ENCODE data around the gene CROT. TPM values are rescaled to one million over a fixed set of nuclear protein-coding genes. Genes with fewer than 3 reads are reported as not detected.

Gene CROT
- total RNA-seq, 1 donor from 2014 or later: 11.1 TPM

DNA sequence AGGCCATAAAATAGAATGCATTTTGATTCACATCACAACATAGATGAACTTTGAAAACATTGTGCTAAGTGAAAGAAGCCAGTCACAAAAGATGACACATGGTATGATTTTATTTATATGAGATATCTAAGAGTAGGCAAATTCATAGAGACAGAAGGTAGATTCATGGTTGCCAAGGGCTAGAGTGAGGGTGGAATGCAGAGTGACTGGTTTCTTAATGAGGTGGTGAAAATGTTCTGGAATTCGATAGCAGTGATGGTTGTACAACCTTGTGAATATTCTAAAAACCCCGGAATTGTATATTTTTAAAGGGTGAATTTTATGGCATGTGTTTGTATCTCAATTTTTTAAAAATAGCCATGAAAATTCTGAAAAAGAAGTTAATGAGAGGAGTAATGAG is 87.1 kb downstream of the CROT start:
- Mint-ChIP-seq H3K27ac (ENCODE audit: unreplicated experiment) (no peak overlapping the region), H3K9me3 (ENCODE audit: unreplicated experiment) (no peaks in the 10 kb centered on the region), H3K4me3 (ENCODE audit: unreplicated experiment) (no peak overlapping the region), H3K27me3 (ENCODE audit: unreplicated experiment) (no peaks in the 10 kb centered on the region), H3K4me1 (ENCODE audit: unreplicated experiment) (no peaks in the 10 kb centered on the region), H3K36me3 (ENCODE audit: low read depth, unreplicated experiment) (no peaks in the 10 kb centered on the region)
- TF ChIP-seq, protein P1, sequence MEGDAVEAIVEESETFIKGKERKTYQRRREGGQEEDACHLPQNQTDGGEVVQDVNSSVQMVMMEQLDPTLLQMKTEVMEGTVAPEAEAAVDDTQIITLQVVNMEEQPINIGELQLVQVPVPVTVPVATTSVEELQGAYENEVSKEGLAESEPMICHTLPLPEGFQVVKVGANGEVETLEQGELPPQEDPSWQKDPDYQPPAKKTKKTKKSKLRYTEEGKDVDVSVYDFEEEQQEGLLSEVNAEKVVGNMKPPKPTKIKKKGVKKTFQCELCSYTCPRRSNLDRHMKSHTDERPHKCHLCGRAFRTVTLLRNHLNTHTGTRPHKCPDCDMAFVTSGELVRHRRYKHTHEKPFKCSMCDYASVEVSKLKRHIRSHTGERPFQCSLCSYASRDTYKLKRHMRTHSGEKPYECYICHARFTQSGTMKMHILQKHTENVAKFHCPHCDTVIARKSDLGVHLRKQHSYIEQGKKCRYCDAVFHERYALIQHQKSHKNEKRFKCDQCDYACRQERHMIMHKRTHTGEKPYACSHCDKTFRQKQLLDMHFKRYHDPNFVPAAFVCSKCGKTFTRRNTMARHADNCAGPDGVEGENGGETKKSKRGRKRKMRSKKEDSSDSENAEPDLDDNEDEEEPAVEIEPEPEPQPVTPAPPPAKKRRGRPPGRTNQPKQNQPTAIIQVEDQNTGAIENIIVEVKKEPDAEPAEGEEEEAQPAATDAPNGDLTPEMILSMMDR (IDR thresholded peaks at IDR 0.05; ENCODE audit: unreplicated experiment): no peak
- no peak for DNase-seq (ENCODE audit: low spot score)

DNA sequence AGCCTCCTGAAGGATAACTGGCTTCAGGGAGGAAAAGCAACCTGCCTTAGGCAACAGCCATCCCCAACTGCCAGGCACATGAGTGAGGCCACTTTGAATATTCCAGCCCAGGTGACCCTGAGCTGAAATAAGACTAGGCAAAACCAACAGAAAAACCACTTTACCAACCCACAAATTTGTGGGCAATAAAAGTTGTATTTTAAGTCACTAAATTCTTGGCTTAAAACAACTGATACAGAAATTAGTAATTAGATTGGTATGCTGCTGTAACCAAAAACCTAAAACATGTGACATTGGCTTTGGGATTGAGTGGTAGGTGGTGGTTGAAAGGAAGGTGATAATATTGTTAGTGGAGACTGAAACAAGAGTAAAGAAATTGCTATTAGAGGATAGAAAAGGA is 90.1 kb downstream of the CROT start:
- Mint-ChIP-seq H3K9me3 (ENCODE audit: unreplicated experiment) (no peaks in the 10 kb centered on the region), H3K4me1 (ENCODE audit: unreplicated experiment) (no peaks in the 10 kb centered on the region), H3K27me3 (ENCODE audit: unreplicated experiment) (no peaks in the 10 kb centered on the region), H3K4me3 (ENCODE audit: unreplicated experiment) (no peak overlapping the region), H3K36me3 (ENCODE audit: low read depth, unreplicated experiment) (no peaks in the 10 kb centered on the region), H3K27ac (ENCODE audit: unreplicated experiment) (no peak overlapping the region)
- TF ChIP-seq, protein P1 (IDR thresholded peaks at IDR 0.05; ENCODE audit: unreplicated experiment): no peak
- DNase-seq (ENCODE audit: low spot score): no peak

DNA sequence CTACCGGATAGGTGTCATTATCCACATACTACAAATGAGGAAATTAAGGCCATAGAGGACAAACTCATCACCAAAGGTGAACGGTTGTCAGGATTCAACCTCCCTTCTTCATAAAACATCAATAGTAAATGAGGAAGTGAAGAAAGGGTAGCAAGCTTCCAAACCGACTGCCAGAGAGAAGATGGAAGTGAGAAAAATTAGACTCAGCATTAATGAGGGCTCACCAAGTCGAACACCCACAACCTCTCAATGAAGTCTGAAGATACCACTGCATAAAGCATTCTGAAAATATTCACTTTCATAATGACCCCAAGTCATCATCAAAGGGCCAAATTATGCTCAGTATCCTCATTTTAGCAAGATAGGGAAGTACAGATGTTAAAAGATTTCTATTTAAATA is 100.4 kb downstream of the CROT start:
- H3K9me3 Mint-ChIP-seq (ENCODE audit: unreplicated experiment): no peaks in the 10 kb centered on the region
- H3K4me1 Mint-ChIP-seq (ENCODE audit: unreplicated experiment): peaks cover 4% of the 10 kb centered on the region
- no peak overlapping the region for H3K27ac Mint-ChIP-seq (ENCODE audit: unreplicated experiment)
- no peaks in the 10 kb centered on the region for H3K36me3 Mint-ChIP-seq (ENCODE audit: low read depth, unreplicated experiment)
- TF ChIP-seq, protein P1 (IDR thresholded peaks at IDR 0.05; ENCODE audit: unreplicated experiment): no peak
- H3K27me3 Mint-ChIP-seq (ENCODE audit: unreplicated experiment): no peaks in the 10 kb centered on the region
- H3K4me3 Mint-ChIP-seq (ENCODE audit: unreplicated experiment): no peak overlapping the region
- DNase-seq (ENCODE audit: low spot score): no peak

DNA sequence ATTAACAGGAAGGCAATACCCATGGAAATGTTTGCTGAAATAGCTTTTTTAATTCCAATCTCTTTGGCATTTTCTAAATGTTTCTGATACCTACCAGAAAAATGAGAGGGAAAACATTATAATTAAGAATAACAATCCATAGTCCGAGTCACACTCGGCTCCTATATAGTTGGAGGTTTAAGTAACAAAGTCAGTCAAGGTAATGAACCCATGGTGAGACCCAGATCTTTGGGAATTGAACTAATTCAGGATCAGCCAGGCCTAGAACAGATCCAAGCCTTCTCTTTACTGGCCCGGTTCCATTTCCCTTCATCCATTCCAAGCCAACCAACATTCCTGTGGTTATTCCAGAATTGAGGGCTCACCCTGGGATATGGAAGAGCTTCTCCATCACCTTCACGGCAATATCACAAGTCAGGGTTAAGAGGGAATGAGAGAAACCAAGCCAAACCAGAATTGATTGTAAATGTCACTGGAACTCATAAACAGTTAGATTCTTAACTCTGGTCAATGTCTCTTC is 101.7 kb downstream of the CROT start:
- Mint-ChIP-seq H3K27ac (ENCODE audit: unreplicated experiment) (no peak overlapping the region), H3K4me3 (ENCODE audit: unreplicated experiment) (no peak overlapping the region), H3K4me1 (ENCODE audit: unreplicated experiment) (peaks cover 4% of the 10 kb centered on the region), H3K36me3 (ENCODE audit: low read depth, unreplicated experiment) (no peaks in the 10 kb centered on the region), H3K9me3 (ENCODE audit: unreplicated experiment) (no peaks in the 10 kb centered on the region), H3K27me3 (ENCODE audit: unreplicated experiment) (no peaks in the 10 kb centered on the region)
- DNase-seq (ENCODE audit: low spot score): no peak
- TF ChIP-seq, protein P1 (IDR thresholded peaks at IDR 0.05; ENCODE audit: unreplicated experiment): no peak

DNA sequence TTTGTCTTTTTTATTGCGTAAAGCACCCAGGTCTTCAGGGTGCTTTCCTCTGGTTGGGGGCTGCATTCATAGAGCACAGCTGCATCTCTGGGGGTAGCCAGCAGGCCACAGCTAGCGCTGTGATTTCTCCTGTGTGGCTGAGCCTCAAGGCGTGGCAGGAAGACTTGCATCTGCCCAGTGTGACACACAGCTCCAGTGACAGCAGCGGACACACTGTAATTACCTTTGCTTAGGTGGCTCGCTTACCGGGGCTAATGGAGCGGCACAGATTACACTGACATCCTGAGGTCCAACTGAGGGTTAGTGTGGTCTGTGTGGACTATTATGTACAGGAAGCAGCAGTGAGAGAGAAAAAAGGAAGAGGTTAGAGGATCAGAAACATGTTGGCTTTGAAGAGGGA is 102.9 kb downstream of the CROT start:
- H3K36me3 Mint-ChIP-seq (ENCODE audit: low read depth, unreplicated experiment): no peaks in the 10 kb centered on the region
- no peaks in the 10 kb centered on the region for H3K27me3 Mint-ChIP-seq (ENCODE audit: unreplicated experiment)
- no peak for DNase-seq (ENCODE audit: low spot score)
- H3K4me1 Mint-ChIP-seq (ENCODE audit: unreplicated experiment): peaks cover 4% of the 10 kb centered on the region
- TF ChIP-seq, protein P1 (IDR thresholded peaks at IDR 0.05; ENCODE audit: unreplicated experiment): no peak
- no peaks in the 10 kb centered on the region for H3K9me3 Mint-ChIP-seq (ENCODE audit: unreplicated experiment)
- H3K27ac Mint-ChIP-seq (ENCODE audit: unreplicated experiment): peak overlapping the region; percentile 0
- H3K4me3 Mint-ChIP-seq (ENCODE audit: unreplicated experiment): no peak overlapping the region

Other genes starting within 250 kb of the CROT start
- gene DMTF1, start 193.2 kb upstream of the CROT start, total RNA-seq (ENCODE audit: unreplicated experiment): 106 TPM
- 44.9 TPM for gene TMEM243, start 125.9 kb upstream of the CROT start, total RNA-seq (ENCODE audit: unreplicated experiment)
- 3.0 TPM for gene ABCB4, start 130.0 kb downstream of the CROT start, total RNA-seq (ENCODE audit: unreplicated experiment)